Measurements from ENCODE around the gene AGMO. TPM values are rescaled to one million over a fixed set of nuclear protein-coding genes. Genes with fewer than 3 reads are reported as not detected.

The AGMO gene
- total RNA-seq, 4 donors from 2014 or later = 0.27 to 0.77 (median 0.64) TPM; not detected in 1

DNA sequence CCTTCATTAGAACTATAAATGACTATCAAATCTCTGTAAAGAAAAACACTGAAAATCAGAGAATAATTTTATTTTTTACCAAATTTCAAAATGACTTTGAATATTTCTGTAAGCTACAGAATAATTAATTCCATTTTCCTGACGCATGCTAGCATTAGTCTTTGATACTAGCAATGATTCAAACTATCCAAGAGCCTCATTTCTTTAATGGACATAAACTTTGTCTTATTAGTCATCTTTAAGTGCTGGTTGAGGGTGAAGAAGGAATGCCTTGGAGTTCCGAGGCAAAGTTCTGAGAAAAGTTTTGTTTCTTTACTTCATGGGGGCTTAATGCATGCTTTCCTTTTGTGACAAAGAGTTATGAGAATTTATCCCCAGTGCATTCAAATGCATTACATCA lies 137.3 kb downstream of the AGMO start:
- 36 to 72% methylated on average over 2 of the region's 2 CpGs for WGBS, 2 donors (ENCODE audit: low coverage in 1 of 2)
- Histone ChIP-seq H3K36me3 (no peaks in the 10 kb centered on the region), H3K27ac (no peak overlapping the region), H3K4me1 (no peaks in the 10 kb centered on the region), H3K9me3 (no peaks in the 10 kb centered on the region), H3K4me3 (no peak overlapping the region), H3K27me3 (no peaks in the 10 kb centered on the region)
- TF ChIP-seq EP300 (IDR thresholded peaks at IDR 0.05) (no peak), CTCF (IDR thresholded peaks at IDR 0.05) (no peak), POLR2AphosphoS5 (IDR thresholded peaks at IDR 0.05) (no peak), POLR2A (IDR thresholded peaks at IDR 0.05) (no peak)
- no peak for ATAC-seq

DNA sequence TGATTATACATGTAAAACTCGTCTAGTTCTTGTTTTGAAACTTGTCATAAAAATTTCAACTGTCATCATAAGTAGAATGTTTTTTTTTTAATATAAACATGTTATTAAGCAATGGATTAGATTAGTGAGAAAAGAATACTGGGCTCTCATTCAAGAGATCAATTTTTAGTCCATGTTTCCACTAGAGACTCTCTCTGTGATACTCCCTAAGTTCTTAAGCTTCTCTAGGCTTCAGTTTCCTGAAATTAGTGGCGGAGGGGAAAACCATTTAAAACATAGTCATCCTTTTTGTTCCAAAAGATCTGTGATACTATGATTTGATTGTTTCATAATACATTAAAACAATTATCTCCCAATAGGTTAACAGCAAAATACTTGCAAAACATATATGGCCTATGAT lies 142.2 kb downstream of the AGMO start:
- Histone ChIP-seq H3K27me3 (no peaks in the 10 kb centered on the region), H3K4me3 (no peak overlapping the region), H3K4me1 (no peaks in the 10 kb centered on the region), H3K27ac (no peak overlapping the region), H3K36me3 (no peaks in the 10 kb centered on the region), H3K9me3 (peaks cover 0 to 5% (median 0%) of the 10 kb centered on the region in 3 donors)
- TF ChIP-seq POLR2AphosphoS5 (IDR thresholded peaks at IDR 0.05) (no peak), CTCF (IDR thresholded peaks at IDR 0.05) (no peak), EP300 (IDR thresholded peaks at IDR 0.05) (no peak), POLR2A (IDR thresholded peaks at IDR 0.05) (no peak)
- no peak for ATAC-seq
- WGBS, 2 donors (ENCODE audit: low coverage in 1 of 2) = 55 to 56% methylated on average over 2 of the region's 2 CpGs

GRCh38 chr7:15418264-15418663 lies 143.6 kb downstream of the AGMO start:
- H3K4me3 ChIP-seq = no peak overlapping the region
- WGBS, 2 donors (ENCODE audit: low coverage in 1 of 2) = 32 to 75% methylated on average over 1 of the region's 1 CpG
- H3K36me3 ChIP-seq = no peaks in the 10 kb centered on the region
- no peak overlapping the region for H3K27ac ChIP-seq
- no peak for ATAC-seq
- H3K4me1 ChIP-seq = no peaks in the 10 kb centered on the region
- no peaks in the 10 kb centered on the region for H3K27me3 ChIP-seq
- TF ChIP-seq POLR2AphosphoS5 (IDR thresholded peaks at IDR 0.05) = no peak
- TF ChIP-seq POLR2A (IDR thresholded peaks at IDR 0.05) = no peak
- no peak for TF ChIP-seq EP300 (IDR thresholded peaks at IDR 0.05)
- TF ChIP-seq CTCF (IDR thresholded peaks at IDR 0.05) = no peak
- H3K9me3 ChIP-seq = peaks cover 0 to 14% (median 0%) of the 10 kb centered on the region in 3 donors

DNA sequence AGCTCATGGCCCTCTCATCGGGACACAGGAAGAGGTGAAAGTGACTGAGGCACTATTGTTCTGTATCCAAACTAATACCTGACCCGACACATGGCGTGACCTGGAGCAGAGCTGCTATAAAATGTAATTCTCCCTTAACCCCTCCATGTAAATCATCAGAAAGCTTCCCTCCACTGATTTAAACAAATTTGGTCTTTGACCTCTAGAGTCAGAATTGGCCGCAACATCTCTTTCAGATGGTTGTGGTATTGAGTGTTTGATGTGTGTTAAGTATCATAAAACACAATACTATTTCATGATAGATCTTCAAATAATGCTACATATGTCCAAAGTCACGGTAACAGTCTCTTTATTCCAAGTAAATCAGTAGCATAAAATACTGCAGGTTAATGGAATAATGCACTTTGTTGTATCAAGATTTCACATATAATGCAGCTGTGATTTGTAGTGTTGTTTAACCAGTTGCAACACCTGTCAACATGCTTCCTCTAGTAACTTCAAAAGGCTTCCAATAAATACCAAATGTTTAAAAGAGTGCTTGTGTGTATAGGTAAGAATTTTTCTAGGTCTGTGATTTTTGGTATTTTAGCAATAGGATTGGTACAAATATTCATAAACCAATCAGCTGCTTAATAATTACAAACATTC lies 144.3 kb downstream of the AGMO start:
- no peak for ATAC-seq
- no peak overlapping the region for H3K4me3 ChIP-seq
- H3K27ac ChIP-seq = no peak overlapping the region
- H3K36me3 ChIP-seq = no peaks in the 10 kb centered on the region
- H3K9me3 ChIP-seq = peaks cover 0 to 14% (median 0%) of the 10 kb centered on the region in 3 donors
- no peaks in the 10 kb centered on the region for H3K4me1 ChIP-seq
- WGBS, 2 donors (ENCODE audit: low coverage in 1 of 2) = 94 to 96% methylated on average over 4 to 5 of the region's 5 CpGs
- TF ChIP-seq CTCF (IDR thresholded peaks at IDR 0.05) (no peak), POLR2AphosphoS5 (IDR thresholded peaks at IDR 0.05) (no peak), EP300 (IDR thresholded peaks at IDR 0.05) (no peak), POLR2A (IDR thresholded peaks at IDR 0.05) (no peak)
- no peaks in the 10 kb centered on the region for H3K27me3 ChIP-seq

DNA sequence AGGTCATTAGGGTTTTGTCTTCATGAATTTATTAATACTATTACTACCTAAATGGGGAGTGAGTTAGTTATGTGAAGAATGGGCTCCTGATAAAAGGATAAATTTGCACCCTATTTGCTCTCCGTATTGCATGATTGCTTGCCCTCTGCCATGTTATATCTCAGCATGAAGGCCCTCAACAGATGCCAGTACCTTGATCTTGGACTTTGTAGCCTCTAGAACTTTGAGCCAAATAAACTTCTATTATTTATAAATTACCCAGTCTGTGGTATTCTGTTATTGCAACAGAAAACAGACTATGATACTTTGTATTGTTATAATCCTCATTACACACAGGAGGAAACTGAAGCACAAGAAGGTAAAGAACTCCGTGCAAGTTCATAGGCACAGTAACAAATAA lies 150.8 kb downstream of the AGMO start:
- no peaks in the 10 kb centered on the region for H3K4me1 ChIP-seq
- H3K27ac ChIP-seq = no peak overlapping the region
- no peaks in the 10 kb centered on the region for H3K27me3 ChIP-seq
- no peak for TF ChIP-seq POLR2A (IDR thresholded peaks at IDR 0.05)
- TF ChIP-seq EP300 (IDR thresholded peaks at IDR 0.05) = no peak
- no peak for TF ChIP-seq CTCF (IDR thresholded peaks at IDR 0.05)
- no peak for TF ChIP-seq POLR2AphosphoS5 (IDR thresholded peaks at IDR 0.05)
- H3K9me3 ChIP-seq = peaks cover 0 to 14% (median 0%) of the 10 kb centered on the region in 3 donors
- no peaks in the 10 kb centered on the region for H3K36me3 ChIP-seq
- H3K4me3 ChIP-seq = no peak overlapping the region
- WGBS, 2 donors (ENCODE audit: low coverage in 1 of 2) = 91 to 95% methylated on average over 2 of the region's 2 CpGs
- ATAC-seq = no peak

Measured in gastroesophageal sphincter (tissue), 4 donors.